NCI-H187 treated with DMSO at 0.1 percent for 48 hours (cell line): ENCODE data around the gene RDH11.
"Not testable (repeated sequence)": the region's sequence is repeated elsewhere in the genome, so short reads cannot be mapped to it uniquely, and the experiment has no call there.

ENCODE experiments used
- DNase-seq: peaks from one replicate; lab custom pipeline; 2025; lab: John Stamatoyannopoulos, UW

Gene RDH11, protein sequence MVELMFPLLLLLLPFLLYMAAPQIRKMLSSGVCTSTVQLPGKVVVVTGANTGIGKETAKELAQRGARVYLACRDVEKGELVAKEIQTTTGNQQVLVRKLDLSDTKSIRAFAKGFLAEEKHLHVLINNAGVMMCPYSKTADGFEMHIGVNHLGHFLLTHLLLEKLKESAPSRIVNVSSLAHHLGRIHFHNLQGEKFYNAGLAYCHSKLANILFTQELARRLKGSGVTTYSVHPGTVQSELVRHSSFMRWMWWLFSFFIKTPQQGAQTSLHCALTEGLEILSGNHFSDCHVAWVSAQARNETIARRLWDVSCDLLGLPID

DNA sequence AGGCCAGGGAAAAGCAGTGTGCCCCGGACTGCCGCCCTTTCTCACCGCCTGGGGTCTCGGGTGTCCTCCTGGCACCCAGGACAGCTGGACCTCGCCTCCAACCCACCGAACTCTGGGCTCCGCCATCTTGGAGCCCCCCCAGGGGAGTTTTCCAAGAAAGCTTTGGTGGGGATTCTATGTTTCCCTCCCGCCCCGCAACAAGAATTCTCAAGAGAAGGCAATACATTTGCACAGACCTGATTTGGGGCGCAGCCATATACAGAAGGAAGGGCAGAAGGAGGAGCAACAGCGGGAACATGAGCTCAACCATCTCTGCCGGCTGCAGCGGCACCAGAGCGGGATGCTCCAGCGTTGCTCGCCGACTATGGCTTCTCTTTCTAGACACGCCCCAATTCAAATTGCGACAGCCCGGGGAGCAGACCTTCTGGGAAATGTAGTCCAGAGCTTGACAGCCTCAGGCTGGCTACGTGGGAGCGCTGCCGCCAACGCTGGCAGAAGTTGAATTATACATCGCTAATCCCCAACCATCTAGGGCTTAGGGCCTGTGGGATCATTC is at the start of gene RDH11:
Gene RDH11, minus strand, starts transcription at position 371 of the 556 bp plus-strand sequence. Its CDS starts 61 bp downstream, at position 310.
- DNase-seq, result peak; percentile 70

GRCh38 chr14:67744046-67744445 is 48.5 kb upstream of the RDH11 start:
- DNase-seq, result no peak

DNA sequence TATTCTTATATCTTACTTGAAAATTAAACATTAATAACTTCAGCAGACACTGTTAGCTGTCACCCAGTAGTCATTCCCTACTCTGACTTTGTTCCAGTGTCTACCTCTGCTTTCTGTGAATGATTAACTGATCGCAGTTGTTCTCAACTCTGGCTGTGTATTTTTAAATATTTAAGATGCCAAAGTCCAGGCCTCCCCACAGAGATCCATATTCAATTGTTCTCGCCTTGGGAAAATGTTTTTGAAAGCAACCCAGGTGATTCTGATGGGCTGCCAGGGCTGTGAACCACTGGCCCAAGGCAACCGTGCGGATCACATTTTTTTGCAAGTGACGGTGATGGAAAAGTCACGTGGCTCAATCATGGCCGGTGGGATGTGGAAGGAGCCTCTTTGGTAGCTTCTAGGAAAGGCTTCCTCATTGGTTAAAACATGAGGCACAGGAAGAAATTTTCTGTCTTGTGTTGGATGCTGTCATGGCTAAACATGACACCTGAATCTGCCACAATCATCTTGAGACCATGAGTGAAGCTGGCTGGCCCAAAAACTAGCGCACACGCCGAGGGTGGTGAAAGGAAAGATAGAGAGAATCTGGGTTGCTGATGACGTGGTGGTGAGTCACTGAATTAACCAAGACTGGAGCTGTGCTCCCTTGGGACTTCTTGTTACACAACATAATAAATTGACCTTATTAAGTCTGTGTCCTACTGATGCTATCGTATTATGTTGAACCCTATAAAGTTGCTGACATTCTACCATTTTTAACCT is 43.4 kb upstream of the RDH11 start:
- DNase-seq, result no peak

DNA sequence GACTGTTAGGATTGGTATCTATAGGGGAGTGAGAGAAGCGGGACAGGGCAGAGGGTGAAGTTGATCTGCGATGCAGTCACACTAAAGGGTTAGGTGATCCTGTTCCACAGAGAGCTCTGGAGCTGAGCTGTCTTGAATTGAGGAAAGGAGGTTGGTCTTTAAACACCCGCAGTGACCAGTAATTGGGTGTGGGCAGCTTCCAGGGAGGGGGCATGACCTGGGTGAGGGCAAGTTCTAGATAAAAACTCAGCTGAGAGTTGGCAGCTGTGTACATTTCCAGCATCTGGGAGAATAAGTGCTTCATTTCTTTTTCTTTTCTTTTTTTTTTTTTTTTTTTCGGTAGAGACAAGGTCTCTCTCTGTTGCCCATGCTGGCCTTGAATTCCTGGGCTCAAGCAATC is 41.2 kb upstream of the RDH11 start:
- no peak for DNase-seq

DNA sequence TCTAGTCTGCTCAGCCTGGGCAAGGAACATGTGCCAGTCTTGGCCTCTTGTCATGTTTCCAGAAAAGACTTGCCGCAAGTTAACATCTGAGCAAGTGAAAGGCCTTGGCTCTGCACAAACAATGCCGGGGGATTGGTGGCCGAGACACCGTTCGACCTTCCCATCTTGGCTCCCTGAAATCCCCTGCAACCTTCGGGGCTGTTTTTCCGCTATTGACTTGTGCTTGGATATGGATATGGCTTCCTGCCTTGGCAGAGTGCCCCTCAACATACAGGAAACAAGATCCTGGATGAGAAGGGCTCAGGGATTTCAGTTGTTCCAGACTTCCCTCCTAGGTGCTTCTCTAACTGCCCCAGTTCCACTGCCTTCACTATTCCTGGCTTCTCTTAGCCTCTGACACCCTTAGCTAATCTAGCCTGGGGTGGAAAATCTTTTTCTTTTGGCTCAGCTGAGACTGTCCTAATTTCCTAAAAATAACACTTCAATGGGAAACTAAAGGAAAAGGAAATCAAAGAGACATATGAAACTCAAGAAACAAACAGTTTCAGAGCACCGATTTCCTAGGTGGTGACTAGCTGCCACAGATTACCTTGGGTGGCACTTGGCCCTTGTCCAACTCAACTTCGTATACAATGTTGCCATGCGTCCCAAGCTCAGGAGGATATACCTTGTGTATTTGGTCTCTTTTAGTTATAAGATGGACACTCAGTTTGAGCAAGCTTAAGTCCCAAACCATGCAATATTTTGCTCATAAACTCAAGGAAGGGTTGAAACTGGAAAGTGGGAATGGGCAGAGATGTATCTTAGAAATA is 40.0 kb upstream of the RDH11 start:
- DNase-seq, result no peak

DNA sequence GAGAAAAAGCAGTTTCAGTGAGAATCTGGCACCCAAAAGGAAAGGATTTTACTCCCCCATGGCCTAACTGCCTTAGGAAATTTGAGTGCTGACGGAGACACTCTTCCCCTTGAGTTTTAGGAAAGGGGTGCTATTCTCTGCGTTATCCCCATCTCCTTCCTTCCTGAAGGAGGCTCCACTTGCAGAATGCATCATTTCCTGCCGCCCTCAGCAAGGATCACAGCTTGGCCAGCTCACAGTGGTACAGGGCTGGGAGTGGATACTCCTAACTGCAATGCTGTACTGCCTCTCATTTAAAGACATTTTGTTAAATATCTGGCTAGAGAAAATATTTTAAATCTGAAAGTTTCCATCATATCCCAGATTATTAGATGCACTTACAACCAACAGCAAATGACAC is 39.1 kb upstream of the RDH11 start:
- no peak for DNase-seq

DNA sequence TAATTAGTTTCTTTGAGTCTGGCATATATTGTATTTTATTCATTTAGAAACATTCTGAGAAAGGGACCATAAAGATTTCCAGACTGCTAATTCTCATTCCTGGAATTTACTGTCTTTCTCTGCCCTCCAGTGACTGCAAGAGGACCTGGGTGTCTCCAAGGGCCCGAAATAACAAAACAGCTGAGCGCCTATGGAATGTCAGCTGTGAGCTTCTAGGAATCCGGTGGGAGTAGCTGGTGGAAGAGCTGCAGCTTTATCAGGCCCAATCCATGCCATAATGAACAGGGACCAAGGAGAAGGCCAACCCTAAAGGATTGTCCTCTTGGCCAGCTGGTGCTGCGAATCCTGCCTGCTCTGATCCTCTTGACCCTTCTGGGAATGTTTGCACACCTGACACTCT is 38.1 kb upstream of the RDH11 start:
- no peak for DNase-seq

GRCh38 chr14:67729072-67729885 is 33.7 kb upstream of the RDH11 start:
- DNase-seq, result no peak

DNA sequence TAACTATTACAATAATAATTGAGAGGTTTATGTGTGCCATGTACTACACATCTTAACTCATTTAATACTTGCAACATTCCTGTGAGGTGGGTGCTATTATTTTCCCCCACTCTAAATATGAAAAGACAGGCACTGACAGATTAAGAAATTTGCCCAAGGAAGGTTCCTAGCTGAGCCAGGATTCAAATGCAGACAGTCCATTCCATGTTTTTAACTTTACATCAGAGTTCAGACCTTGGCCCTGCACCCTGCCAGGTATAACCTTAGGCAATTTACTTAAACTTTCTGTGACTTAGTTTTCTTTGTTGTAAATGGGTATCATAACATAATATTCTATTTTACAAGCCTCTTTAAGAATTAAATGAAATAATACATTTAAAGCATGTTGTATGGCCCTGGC is 32.7 kb upstream of the RDH11 start:
- DNase-seq, result no peak

GRCh38 chr14:67727361-67727760 is 31.8 kb upstream of the RDH11 start:
- DNase-seq, result no peak

DNA sequence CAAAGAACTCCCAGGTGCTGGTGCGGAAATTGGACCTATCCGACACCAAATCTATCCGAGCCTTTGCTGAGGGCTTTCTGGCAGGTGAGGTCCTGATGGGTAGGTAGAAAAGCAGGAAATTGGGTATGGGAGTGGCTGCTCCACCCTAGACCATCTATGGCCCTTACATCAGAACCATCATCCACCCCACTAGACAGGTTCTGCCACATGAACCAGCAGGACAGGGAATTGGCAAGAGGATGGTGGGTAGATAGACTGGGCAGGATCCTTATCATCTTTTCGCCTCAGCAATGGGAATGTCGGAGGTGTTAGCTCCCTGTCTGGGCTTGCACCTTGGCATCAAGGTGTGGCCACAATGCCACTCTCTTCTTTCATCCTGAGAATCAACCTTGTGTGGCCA is 29.6 kb upstream of the RDH11 start:
- DNase-seq, result no peak

GRCh38 chr14:67722293-67722692 is 26.7 kb upstream of the RDH11 start:
- DNase-seq, result no peak

- DNase-seq, result no peak
These were observed 26.3 kb upstream of the RDH11 start for GRCh38 chr14:67721875-67722274.

- no peak for DNase-seq
These were observed 24.3 kb upstream of the RDH11 start for GRCh38 chr14:67719866-67720265.

DNA sequence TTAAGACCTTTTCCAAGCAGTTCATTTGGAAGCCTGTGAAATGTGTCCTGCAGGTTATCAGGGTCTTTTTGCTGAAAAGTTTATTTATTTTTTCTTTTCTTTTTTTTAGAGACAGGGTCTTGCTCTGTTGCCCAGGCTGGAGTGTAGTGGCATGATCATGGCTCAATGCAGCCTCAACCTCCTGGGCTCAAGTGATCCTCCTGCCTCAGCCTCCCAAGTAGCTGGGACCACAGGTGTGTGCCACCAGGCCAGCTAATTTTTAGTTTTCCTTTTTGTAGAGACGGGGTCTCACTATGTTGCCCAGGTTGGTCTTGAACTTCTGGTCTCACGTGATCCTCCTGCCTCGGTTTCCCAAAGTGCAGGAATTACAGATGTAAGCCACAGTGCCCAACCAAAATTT is 23.8 kb upstream of the RDH11 start:
- not testable (repeated sequence) for DNase-seq

DNA sequence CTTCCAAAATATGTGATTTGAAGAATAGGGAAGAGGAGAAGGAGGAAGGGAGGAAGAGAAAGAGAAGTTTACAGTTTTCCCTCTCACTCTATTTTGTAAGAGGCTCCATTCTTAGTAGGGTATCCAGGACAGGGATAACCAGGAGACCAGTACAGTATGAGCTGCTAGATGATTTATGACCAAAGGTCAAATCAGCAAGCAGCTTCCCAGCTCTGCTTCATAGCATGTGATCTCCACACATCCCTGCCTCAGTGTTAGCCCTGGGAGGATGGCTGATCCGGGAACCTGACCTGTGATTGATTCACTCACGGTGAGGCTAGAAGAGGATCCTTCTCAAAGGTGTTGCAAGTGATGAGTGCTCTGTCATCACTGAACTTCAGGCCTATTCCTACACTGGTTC is 22.7 kb upstream of the RDH11 start:
- no peak for DNase-seq

DNA sequence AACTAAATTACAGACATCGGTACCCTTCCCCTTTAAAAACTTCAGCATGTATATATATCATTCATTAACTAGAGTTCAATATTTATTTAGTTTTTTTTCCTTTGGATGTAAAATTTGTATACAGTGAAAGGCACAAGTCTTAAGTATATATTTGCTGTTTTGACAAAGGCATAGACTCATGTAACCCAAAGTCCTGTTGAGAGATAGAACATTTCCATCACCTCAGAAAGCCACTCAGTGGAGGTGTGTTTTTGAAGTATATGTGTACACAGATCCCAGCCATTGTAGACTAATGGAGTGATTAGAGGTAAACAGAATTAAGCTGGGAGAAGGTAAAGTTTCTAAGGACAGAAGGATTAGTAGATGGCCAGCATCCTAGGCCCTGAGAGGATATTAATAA is 21.5 kb upstream of the RDH11 start:
- DNase-seq, result no peak

GRCh38 chr14:67710209-67710608 is 14.6 kb upstream of the RDH11 start:
- no peak for DNase-seq

GRCh38 chr14:67709796-67710195 is 14.2 kb upstream of the RDH11 start:
- DNase-seq, result not testable (repeated sequence)

- DNase-seq, result not testable (repeated sequence)
These were observed 13.8 kb upstream of the RDH11 start for GRCh38 chr14:67709346-67709745.

DNA sequence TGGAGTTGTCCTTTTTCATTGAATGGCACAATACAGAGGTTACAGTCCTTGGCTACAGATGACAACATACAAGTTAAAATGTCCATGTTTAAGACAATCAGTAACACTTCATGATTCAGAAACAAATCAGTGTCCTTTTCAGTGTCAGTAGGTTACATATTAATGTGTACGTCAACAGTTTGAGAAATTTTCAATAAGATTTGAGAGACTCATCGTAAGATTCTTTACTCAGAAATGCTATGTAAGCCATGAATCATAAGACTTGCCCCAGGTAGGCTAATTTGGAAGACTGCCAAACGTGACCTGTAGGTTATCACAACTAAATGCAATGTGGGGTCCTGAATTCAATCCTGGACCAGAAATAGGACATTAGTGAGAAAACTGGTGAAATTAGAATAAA is 9.6 kb upstream of the RDH11 start:
- no peak for DNase-seq
